VCaP (cell line): ENCODE results near the gene PADI1.
A peak's percentile ranks its signal among the peaks of the same experiment; 100 is the strongest.

ENCODE experiments used
- H3K27ac ChIP-seq: fragments of 450-650 bp; 2 replicates; pipeline ENCODE4 v1.5.1; 2017
- CTCF ChIP-seq: fragments of 450-650 bp; conservative IDR thresholded peaks from 2 replicates; pipeline ENCODE4 v1.5.1; 2017; ENCODE audit warnings: mild to moderate bottlenecking, moderate library complexity

Gene PADI1

GRCh38 chr1:17232759-17233661 is 28.1 kb downstream of the PADI1 start:
- peak overlapping the region; percentile 54 for H3K27ac ChIP-seq
- TF ChIP-seq CTCF = no peak

- H3K27ac ChIP-seq = peak overlapping the region; percentile 54
- no peak for TF ChIP-seq CTCF
Observed at GRCh38 chr1:17233675-17234320, 28.9 kb downstream of the PADI1 start.

- TF ChIP-seq CTCF = no peak
- no peak overlapping the region for H3K27ac ChIP-seq
Observed at GRCh38 chr1:17234405-17234804, 29.5 kb downstream of the PADI1 start.

DNA sequence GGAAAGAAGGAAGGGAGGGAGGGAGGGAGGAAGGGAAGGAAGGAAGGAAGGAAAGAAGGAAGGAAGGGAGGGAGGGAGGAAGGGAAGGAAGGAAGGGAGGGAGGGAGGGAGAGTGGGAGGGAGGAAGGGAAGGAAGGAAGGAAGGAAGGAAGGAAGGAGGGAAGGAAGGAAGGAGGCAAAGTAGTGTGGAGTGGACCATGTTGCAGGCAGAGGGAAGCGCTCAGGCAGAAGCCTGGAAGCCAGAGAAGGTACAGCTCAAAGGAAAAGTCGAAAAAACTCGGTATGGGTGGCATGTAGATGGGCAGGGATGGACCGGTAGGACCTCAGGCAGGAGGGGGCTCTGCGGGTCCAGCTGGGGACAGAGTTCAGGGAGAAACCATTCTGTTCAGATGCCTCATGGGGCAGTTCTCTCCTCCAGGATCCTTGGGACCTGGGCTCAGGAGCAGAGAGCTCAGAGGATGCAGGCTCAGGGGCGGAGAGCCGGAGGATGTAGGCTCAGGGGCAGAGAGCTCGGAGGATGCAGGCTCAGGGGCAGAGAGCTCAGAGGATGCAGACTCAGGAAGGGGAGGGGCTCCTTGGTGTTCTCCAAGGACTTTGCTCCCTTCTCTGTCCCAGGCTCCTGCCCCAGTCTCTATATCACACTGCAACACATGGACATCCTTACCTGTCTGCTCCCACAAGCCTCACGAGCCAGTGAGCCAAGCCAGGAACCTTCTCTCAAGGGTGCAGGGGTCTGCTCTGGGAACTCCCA is 30.4 kb downstream of the PADI1 start:
- TF ChIP-seq CTCF = no peak
- no peak overlapping the region for H3K27ac ChIP-seq

GRCh38 chr1:17236779-17237560 is 32.0 kb downstream of the PADI1 start:
- peak; percentile 84 for TF ChIP-seq CTCF
- H3K27ac ChIP-seq = no peak overlapping the region

DNA sequence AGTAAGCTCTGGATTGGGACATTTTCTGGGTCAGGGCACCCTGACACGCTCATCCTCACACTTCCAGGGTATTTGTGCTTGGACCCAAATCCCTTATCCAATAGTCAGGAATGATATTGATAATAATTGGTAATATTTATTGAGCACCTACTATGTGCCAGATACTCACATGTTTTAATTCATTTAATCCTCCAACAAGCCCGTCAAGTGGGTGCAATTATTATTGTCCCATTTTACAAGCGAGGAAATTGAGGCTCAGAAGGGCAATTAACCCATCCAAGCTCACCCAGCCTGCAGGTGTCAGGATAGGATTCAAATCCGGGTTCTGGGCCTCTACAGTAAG is 32.6 kb downstream of the PADI1 start:
- no peak overlapping the region for H3K27ac ChIP-seq
- no peak for TF ChIP-seq CTCF
